ENCODE measurements around the gene ATP5F1D. TPM values are rescaled to one million over a fixed set of nuclear protein-coding genes. Genes with fewer than 3 reads are reported as not detected.

The ATP5F1D gene
- polyA plus RNA-seq, 3 donors from 2014 or later = 145 to 310 (median 303) TPM

DNA sequence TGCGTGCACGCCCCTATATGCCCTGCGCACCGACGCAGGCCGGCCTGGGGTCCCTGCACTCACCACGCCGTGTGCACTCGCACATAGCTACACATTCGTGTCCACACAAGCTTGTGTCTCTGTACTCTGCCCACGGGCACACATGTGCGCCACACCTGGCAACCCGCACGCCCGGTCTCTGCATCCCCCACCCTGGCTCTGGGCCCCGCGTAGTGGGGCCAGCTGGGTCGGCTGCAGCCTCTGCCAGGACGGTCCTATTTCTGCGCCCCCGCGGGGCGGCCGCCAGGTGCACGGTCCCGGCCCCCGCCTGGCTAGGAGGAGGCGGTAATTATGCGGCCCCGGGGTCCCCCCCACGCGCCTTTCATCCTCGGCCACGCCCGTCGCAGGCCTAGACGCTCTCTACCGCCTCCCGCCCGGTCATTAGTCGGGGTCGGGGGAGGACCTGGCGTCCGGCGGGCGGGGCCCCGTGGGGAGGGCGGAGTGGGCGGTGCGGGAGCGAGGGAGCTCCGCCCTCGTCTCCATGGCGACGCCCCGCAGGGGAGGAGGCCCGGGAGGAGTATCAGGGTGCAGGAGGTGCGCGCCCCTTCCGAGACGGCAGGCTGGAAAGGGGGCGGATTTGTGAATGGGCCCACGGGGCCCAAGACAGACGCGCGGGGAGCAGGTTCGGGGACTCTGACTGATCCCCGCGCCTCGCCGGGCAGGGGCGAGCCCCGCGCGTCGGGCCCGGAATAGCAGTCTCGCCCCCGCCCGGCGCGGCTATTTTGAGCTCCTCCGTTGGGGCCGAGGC lies 24.8 kb downstream of the ATP5F1D start:
- Mint-ChIP-seq H3K36me3 (peaks cover 3 to 12% (median 3%) of the 10 kb centered on the region in 3 donors), H3K4me1 (peaks cover 57 to 67% of the 10 kb centered on the region in 2 donors), H3K27ac (peak overlapping the region; percentile 65 to 89 (median 86)), H3K4me3 (peak overlapping the region; percentile 69 to 76 (median 73)), H3K9me3 (no peaks in the 10 kb centered on the region), H3K27me3 (ENCODE audit: low read depth in 3 of 3) (peaks cover 23 to 36% (median 32%) of the 10 kb centered on the region in 3 donors)
- peak; percentile 92 to 93 (median 92) for DNase-seq

DNA sequence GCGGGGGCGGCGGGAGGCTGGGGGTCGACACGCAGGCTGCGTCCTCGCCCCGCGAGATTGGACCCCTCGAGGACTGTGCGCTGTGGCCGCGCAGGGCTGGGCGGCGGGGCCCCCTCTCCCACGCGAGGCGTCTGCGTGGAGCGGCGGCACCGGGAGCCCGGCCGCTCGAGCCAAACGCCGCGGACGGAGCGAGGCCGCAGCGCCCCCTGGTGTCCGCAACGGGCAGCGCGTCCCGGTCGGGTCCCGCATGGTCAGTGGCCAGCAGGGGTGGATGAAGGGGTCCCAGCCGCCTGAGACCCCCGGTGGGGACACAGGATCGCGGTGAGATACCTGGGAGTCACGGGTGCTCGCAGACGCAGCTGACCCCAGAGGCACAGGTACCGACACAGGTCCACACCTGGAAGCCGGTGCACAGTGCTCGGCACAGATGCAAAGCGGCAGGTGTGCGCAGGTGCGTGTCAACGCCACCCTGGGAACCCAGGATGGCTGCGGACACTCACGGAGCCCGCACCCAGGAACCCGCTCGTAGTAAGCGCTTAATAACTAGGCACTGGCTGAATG lies 25.4 kb downstream of the ATP5F1D start:
- peak; percentile 80 to 83 (median 82) for DNase-seq
- Mint-ChIP-seq H3K36me3 (peaks cover 3 to 18% (median 3%) of the 10 kb centered on the region in 3 donors), H3K27ac (peak overlapping the region; percentile 64 to 97 (median 88)), H3K27me3 (ENCODE audit: low read depth in 3 of 3) (peaks cover 29 to 38% (median 29%) of the 10 kb centered on the region in 3 donors), H3K4me3 (peak overlapping the region; percentile 50 to 74 (median 65)), H3K9me3 (no peaks in the 10 kb centered on the region), H3K4me1 (peaks cover 57 to 67% of the 10 kb centered on the region in 2 donors)

DNA sequence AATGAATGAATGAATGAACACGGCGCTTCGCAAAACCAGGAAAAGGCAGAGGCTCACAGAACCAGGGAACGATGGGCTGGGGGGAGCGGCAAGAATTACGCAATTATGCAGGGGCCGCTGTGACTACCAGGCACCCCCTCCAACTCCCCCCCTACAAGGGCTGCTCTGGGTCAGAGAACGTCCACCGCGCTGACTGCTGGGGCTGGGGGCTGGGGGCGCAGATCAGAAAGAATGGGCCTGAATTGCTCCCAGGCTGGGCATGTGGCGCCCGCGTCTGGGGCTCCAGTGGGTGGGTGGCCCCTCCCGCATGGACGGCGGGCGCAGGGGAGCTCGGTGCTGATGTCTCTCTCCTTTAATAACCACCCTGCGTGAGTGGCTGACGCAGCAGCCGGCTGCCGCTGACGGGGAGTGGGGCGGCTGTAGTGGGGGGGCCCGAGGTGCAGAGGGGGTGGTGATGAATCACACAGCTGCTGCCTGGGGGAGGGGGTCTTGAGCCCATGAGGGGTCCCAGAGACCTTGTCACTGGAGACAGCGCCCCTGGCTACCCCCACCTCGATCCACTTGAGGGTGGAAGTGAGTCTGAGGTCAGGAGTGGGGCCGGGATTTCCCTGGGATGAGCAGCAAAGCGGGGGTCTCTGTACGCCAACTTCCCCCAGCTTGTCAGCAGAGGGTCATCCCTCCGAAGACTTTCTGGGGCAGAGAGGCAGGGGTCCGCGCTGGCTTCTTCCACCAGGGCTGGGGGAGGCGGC lies 26.1 kb downstream of the ATP5F1D start:
- H3K36me3 Mint-ChIP-seq = peaks cover 3 to 19% (median 3%) of the 10 kb centered on the region in 3 donors
- H3K4me1 Mint-ChIP-seq = peaks cover 59 to 68% of the 10 kb centered on the region in 2 donors
- H3K27me3 Mint-ChIP-seq (ENCODE audit: low read depth in 3 of 3) = peaks cover 29 to 43% (median 34%) of the 10 kb centered on the region in 3 donors
- DNase-seq = peak in 2 of 3 donors; percentile 29 to 45
- no peaks in the 10 kb centered on the region for H3K9me3 Mint-ChIP-seq
- peak overlapping the region; percentile 81 to 97 (median 88) for H3K27ac Mint-ChIP-seq
- peak overlapping the region; percentile 50 to 67 (median 60) for H3K4me3 Mint-ChIP-seq

- DNase-seq = no peak
- H3K9me3 Mint-ChIP-seq = no peaks in the 10 kb centered on the region
These were observed 26.9 kb downstream of the ATP5F1D start for GRCh38 chr19:1268226-1269064.

GRCh38 chr19:1269065-1269477 lies 27.5 kb downstream of the ATP5F1D start, which contains the start of gene CIRBP:
Gene CIRBP (plus strand): TSS chr19:1269332. CDS start chr19:1270934, 1,602 bp downstream.
- Mint-ChIP-seq H3K4me1 (peaks cover 64 to 72% of the 10 kb centered on the region in 2 donors), H3K9me3 (no peaks in the 10 kb centered on the region), H3K4me3 (peak within 1 kb of the TSS; percentile 83 to 89 (median 85)), H3K36me3 (peaks cover 13 to 31% (median 14%) of the 10 kb centered on the region in 3 donors), H3K27me3 (ENCODE audit: low read depth in 3 of 3) (peaks cover 32 to 52% (median 42%) of the 10 kb centered on the region in 3 donors), H3K27ac (peak within 1 kb of the TSS; percentile 90 to 97 (median 94))
- peak; percentile 100 for DNase-seq

More at GRCh38 chr19:1268226-1269064, 26.9 kb downstream of the ATP5F1D start:
- Mint-ChIP-seq H3K27me3 (ENCODE audit: low read depth in 3 of 3) (peaks cover 29 to 49% (median 39%) of the 10 kb centered on the region in 3 donors), H3K4me3 (peak overlapping the region; percentile 73 to 82 (median 80)), H3K27ac (peak overlapping the region; percentile 90 to 97 (median 94)), H3K36me3 (peaks cover 8 to 25% (median 8%) of the 10 kb centered on the region in 3 donors), H3K4me1 (peaks cover 59 to 68% of the 10 kb centered on the region in 2 donors)

DNA sequence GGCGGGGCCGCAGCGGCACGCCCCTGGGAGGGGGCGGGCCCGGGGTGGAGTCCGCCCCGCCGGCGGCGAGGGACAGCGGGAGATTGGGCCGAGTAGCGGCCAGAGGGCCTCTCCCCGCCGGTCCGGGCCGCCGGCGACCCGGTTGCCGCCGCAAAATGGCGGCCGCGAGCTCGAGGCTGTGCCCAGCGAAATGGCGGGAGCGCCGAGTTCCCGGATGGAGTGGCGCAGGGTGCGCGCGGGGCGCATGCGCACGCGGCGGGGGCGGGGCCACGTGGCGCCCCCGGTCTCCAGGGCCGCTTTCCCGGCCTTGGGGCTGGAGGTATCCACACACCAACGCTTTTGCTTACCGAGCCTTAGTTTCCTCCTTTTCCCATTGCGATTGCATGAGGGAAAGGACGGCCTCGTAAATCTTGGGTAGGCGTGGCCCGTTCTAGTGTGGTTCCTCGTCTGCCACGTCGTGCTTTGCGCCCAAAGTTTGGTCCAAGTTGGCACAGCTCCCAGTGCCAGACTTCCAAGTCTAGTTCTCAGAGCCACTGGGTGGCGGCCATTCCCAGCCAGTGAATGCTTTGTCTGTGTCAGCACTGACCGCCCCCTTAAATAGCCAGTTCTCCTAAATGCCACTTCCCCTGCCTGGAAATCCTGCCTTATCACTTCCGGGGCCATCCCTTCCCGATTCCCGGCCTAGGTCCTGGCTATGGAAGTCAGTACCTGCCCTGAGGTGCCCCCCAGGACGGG lies 28.1 kb downstream of the ATP5F1D start:
- Mint-ChIP-seq H3K36me3 (peaks cover 13 to 31% (median 14%) of the 10 kb centered on the region in 3 donors), H3K9me3 (no peaks in the 10 kb centered on the region), H3K4me1 (peaks cover 65 to 71% of the 10 kb centered on the region in 2 donors), H3K27ac (peak overlapping the region; percentile 87 to 95 (median 90)), H3K4me3 (peak overlapping the region; percentile 83 to 89 (median 85)), H3K27me3 (ENCODE audit: low read depth in 3 of 3) (peaks cover 32 to 52% (median 42%) of the 10 kb centered on the region in 3 donors)
- DNase-seq = peak; percentile 85 to 90 (median 90)

DNA sequence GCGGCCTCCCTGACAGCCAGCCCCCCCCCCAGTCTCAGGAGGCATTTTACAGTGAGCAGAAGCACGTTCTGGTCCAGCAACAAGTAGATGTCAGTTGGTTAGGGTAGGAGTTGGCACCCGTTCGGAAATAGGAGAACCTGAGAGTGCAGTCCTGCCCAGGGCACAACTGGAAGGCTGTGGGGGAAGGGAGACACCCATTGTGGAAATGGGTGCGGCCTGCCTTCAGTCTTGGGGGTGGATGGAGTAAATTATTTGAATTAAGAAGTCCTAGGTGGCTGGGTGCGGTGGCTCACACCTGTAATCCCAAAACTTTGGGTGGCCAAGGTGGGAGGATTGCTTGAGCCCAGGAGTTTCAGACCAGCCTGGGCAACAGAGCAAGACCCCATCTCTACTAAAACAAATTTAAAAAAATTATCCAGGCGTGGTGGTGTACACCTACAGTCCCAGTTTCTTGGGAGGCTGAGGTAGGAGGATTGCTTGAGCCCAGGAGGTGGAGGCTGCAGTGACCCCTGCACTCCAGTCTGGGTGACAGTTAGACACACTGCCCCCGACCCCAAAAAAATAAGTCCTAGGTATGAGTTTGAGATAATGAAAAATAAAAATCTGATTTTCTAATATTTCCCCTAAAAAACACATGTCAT lies 28.8 kb downstream of the ATP5F1D start:
- Mint-ChIP-seq H3K4me1 (peaks cover 65 to 66% of the 10 kb centered on the region in 2 donors), H3K27ac (peak overlapping the region; percentile 81 to 95 (median 90)), H3K27me3 (ENCODE audit: low read depth in 3 of 3) (peaks cover 32 to 52% (median 42%) of the 10 kb centered on the region in 3 donors), H3K4me3 (peak overlapping the region; percentile 83 to 89 (median 85)), H3K36me3 (peaks cover 13 to 31% (median 14%) of the 10 kb centered on the region in 3 donors), H3K9me3 (no peaks in the 10 kb centered on the region)
- no peak for DNase-seq

DNA sequence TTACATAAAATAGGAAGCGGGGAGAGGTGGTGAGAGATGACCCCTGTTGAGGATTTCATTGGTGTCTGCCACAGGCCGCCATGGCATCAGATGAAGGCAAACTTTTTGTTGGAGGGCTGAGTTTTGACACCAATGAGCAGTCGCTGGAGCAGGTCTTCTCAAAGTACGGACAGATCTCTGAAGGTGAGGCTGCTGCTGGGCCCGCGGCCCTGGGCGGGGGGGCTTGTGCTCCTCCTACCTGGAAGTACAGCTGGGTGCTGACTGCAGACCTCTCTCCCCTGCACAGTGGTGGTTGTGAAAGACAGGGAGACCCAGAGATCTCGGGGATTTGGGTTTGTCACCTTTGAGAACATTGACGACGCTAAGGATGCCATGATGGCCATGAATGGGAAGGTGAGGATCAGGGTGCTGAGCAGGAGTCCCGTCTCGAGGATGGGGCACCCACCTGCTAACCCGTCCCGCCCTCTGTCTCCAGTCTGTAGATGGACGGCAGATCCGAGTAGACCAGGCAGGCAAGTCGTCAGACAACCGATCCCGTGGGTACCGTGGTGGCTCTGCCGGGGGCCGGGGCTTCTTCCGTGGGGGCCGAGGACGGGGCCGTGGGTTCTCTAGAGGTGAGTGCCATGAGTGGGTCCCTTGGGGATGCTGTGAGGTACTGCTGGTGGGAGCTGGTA lies 29.4 kb downstream of the ATP5F1D start:
- Mint-ChIP-seq H3K27ac (peak overlapping the region; percentile 81 to 95 (median 90)), H3K9me3 (no peaks in the 10 kb centered on the region), H3K4me1 (peaks cover 62 to 65% of the 10 kb centered on the region in 2 donors), H3K4me3 (peak overlapping the region; percentile 83 to 89 (median 85)), H3K27me3 (ENCODE audit: low read depth in 3 of 3) (peaks cover 32 to 52% (median 42%) of the 10 kb centered on the region in 3 donors), H3K36me3 (peaks cover 13 to 31% (median 14%) of the 10 kb centered on the region in 3 donors)
- no peak for DNase-seq

DNA sequence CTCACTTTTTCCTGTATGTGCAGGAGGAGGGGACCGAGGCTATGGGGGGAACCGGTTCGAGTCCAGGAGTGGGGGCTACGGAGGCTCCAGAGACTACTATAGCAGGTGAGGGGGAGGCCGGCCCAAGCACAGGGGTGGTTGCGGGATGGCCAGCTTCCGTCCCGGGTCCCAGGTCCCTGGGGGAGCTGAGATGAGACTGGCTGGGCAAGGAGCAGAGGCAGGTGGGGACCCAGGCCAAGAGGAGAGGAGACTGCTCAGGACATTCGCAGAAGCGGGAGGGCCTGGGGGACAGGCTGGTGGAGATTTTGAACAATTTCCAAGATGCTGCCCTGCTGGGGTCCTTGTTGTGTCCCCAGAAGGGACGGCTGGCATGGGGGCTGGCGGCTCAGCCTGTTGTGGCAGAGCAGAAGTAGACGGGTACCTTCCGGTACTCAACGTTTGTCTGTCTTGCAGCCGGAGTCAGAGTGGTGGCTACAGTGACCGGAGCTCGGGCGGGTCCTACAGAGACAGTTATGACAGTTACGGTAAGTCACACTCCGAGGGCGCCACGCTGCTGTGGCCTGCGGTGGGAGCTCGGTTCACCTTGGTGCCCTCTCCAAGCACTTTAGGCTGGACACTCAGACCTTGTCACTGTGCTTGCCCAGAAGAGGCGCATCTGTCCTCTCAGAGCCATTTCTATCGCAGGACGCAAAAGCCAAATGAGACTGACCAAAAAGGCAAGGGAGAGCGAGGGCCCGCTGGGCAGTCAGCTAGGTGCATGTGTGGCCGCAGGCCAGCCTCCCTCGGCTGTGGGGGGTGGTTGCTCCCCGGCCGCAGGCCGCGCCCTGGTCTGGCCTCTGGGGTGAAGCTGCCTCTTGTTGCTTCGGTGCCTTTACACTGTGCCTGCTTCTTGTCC lies 30.2 kb downstream of the ATP5F1D start:
- H3K9me3 Mint-ChIP-seq = no peaks in the 10 kb centered on the region
- DNase-seq = peak in 1 of 3 donors; percentile 16

GRCh38 chr19:1272423-1273262 lies 31.1 kb downstream of the ATP5F1D start:
- Mint-ChIP-seq H3K36me3 (peaks cover 13 to 31% (median 14%) of the 10 kb centered on the region in 3 donors), H3K27ac (peak overlapping the region; percentile 22 to 84 (median 68)), H3K27me3 (ENCODE audit: low read depth in 3 of 3) (peaks cover 27 to 47% (median 42%) of the 10 kb centered on the region in 3 donors), H3K4me3 (peak overlapping the region; percentile 49 to 67 (median 56)), H3K9me3 (no peaks in the 10 kb centered on the region), H3K4me1 (peaks cover 58 to 64% of the 10 kb centered on the region in 2 donors)
- DNase-seq = no peak

More for the DNA sequence above, 30.2 kb downstream of the ATP5F1D start:
- H3K4me3 Mint-ChIP-seq = peak overlapping the region; percentile 83 to 89 (median 85)
- peaks cover 13 to 31% (median 14%) of the 10 kb centered on the region in 3 donors for H3K36me3 Mint-ChIP-seq
- peaks cover 29 to 50% (median 42%) of the 10 kb centered on the region in 3 donors for H3K27me3 Mint-ChIP-seq (ENCODE audit: low read depth in 3 of 3)
- H3K27ac Mint-ChIP-seq = peak overlapping the region; percentile 16 to 95 (median 89)
- peaks cover 64 to 68% of the 10 kb centered on the region in 2 donors for H3K4me1 Mint-ChIP-seq
